K562 (cell line): ENCODE results near the gene OXLD1. TPM values are rescaled to one million over a fixed set of nuclear protein-coding genes. Genes with fewer than 3 reads are reported as not detected.

ENCODE experiments used
- ELF2 ChIP-seq: fragments of 250-450 bp; sonication (Bioruptor Pico); IDR thresholded peaks from 2 replicates; pipeline ENCODE4 v1.5.0; 2021; ENCODE audit warnings: mild to moderate bottlenecking
- ETS2 ChIP-seq: IDR thresholded peaks from 2 replicates; pipeline ENCODE4 v1.6.1; 2016; ENCODE audit warnings: borderline replicate concordance, missing genetic modification characterization, mild to moderate bottlenecking, moderate library complexity, missing compliant biosample characterization; ENCODE audit not compliant: poor library complexity, severe bottlenecking
- ETV6 ChIP-seq, 3 experiments: fragments of 150-350 bp in 1 of 3; sonication (generic) in 1 of 3; formaldehyde crosslinking in 1 of 3; IDR thresholded peaks; 2 replicates each; pipeline versions ENCODE4 v1.6.1 to v1.8.0; 2014 to 2022; ENCODE audit warnings: borderline replicate concordance in 2 of 3, low read depth in 2 of 3, antibody characterized with exemption in 1 of 3, low read length in 1 of 3, mild to moderate bottlenecking in 1 of 3, missing genetic modification reagents in 1 of 3
- NCOA2 ChIP-seq, 2 experiments: fragments of 450-650 bp; IDR thresholded peaks; 2 replicates each; pipeline ENCODE4 v1.6.1; 2018; ENCODE audit warnings: mild to moderate bottlenecking in 2 of 2, moderate library complexity in 1 of 2; ENCODE audit not compliant: partially characterized antibody in 2 of 2
- POLR2B ChIP-seq: fragments of 450-650 bp; IDR thresholded peaks from 2 replicates; pipeline ENCODE4 v1.6.1; 2018; ENCODE audit warnings: low read depth; ENCODE audit not compliant: partially characterized antibody
- TGIF2 ChIP-seq: sonication (generic); formaldehyde crosslinking; IDR thresholded peaks from 2 replicates; pipeline ENCODE4 v1.8.1; 2022; ENCODE audit warnings: mild to moderate bottlenecking, missing genetic modification reagents, moderate library complexity
- TRIM24 ChIP-seq, 2 experiments: fragments of 450-650 bp; IDR thresholded peaks; 2 replicates each; pipeline ENCODE4 v1.6.1; 2016
- U2AF1 ChIP-seq: fragments of 200-400 bp; formaldehyde crosslinking; optimal IDR thresholded peaks from 2 replicates; pipeline ENCODE3; 2017; ENCODE audit warnings: mild to moderate bottlenecking, low read depth, low read length, moderate library complexity
- WHSC1 ChIP-seq: IDR thresholded peaks from one replicate; pipeline ENCODE4 v1.6.1; 2012; ENCODE audit warnings: low read length, control low read depth, inconsistent platforms
- YY1 ChIP-seq, 3 experiments: IDR thresholded peaks; 2 replicates each; pipeline ENCODE4 v1.6.1; 2011; ENCODE audit warnings: low read length in 2 of 3, mild to moderate bottlenecking in 2 of 3, moderate library complexity in 2 of 3, borderline replicate concordance in 1 of 3, control low read depth in 1 of 3, low read depth in 1 of 3; ENCODE audit not compliant: insufficient read depth in 3 of 3, insufficient replicate concordance in 2 of 3, control insufficient read depth in 1 of 3, insufficient read length in 1 of 3; ENCODE audit errors: extremely low read depth in 1 of 3
- ZBTB12 ChIP-seq: fragments of 250-450 bp; sonication (Bioruptor Pico); IDR thresholded peaks from 2 replicates; pipeline ENCODE4 v1.4.0; 2020
- ZBTB8A ChIP-seq: fragments of 450-650 bp; IDR thresholded peaks from 2 replicates; pipeline ENCODE4 v1.6.1; 2018; ENCODE audit warnings: mild to moderate bottlenecking, moderate library complexity; ENCODE audit not compliant: partially characterized antibody
- ZNF282 ChIP-seq: sonication (generic); formaldehyde crosslinking; IDR thresholded peaks from 2 replicates; pipeline ENCODE4 v1.8.1; 2023; ENCODE audit warnings: missing genetic modification reagents
- polyA plus RNA-seq, 8 experiments: library from polyadenylated mRNA; depleted of rRNA in 4 of 8; stranded (reverse) in 5 of 8; unstranded in 3 of 8; fragments of >200 nt; fragmentation: Nextera tagmentation in 2 of 8; fragmentation: Illumina TruSeq in 1 of 8; extraction: Ambion mirVana in 2 of 8; extraction: Trizol in 1 of 8; gene quantifications; 2 replicates each; pipeline versions ENCODE4 v1.2.1 to v1.2.3, GENCODE V29; 2011 to 2014; ENCODE audit warnings: inconsistent platforms in 1 of 8, missing spikeins in 1 of 8
- total RNA-seq, 7 experiments: library from RNA; depleted of rRNA in 6 of 7; stranded (reverse); fragments of >200 nt in 6 of 7; fragmentation: Illumina TruSeq in 2 of 7; extraction: Trizol in 2 of 7; gene quantifications; 2 replicates each; pipeline versions ENCODE4 v1.2.1 to v1.2.3, GENCODE V29; 2011 to 2021; ENCODE audit warnings: low replicate concordance in 1 of 7
- TF ChIP-seq, protein P1 (sequence below): fragments of 250-450 bp; sonication (Bioruptor Pico); IDR thresholded peaks from 2 replicates; pipeline ENCODE4 v1.4.0; 2020; ENCODE audit warnings: borderline replicate concordance
- TF ChIP-seq, protein P2 (sequence below): sonication (generic); formaldehyde crosslinking; IDR thresholded peaks from 2 replicates; pipeline ENCODE4 v1.8.1; 2023; ENCODE audit warnings: mild to moderate bottlenecking, missing genetic modification reagents
- TF ChIP-seq, protein P3 (sequence below): fragments of 250-450 bp; sonication (Bioruptor Pico); IDR thresholded peaks from 2 replicates; pipeline ENCODE4 v1.9.0; 2021; ENCODE audit warnings: mild to moderate bottlenecking
- TF ChIP-seq, protein P4 (sequence below): sonication (generic); formaldehyde crosslinking; IDR thresholded peaks from 2 replicates; pipeline ENCODE4 v1.8.0; 2022; ENCODE audit warnings: mild to moderate bottlenecking, missing genetic modification reagents

The OXLD1 gene
- total and polyA plus RNA-seq, 9 of the 15 experiments (the other 6 are each of a cell fraction or from before 2014, with no cell fraction given), result 4.4 to 115 (median 29.3) TPM

DNA sequence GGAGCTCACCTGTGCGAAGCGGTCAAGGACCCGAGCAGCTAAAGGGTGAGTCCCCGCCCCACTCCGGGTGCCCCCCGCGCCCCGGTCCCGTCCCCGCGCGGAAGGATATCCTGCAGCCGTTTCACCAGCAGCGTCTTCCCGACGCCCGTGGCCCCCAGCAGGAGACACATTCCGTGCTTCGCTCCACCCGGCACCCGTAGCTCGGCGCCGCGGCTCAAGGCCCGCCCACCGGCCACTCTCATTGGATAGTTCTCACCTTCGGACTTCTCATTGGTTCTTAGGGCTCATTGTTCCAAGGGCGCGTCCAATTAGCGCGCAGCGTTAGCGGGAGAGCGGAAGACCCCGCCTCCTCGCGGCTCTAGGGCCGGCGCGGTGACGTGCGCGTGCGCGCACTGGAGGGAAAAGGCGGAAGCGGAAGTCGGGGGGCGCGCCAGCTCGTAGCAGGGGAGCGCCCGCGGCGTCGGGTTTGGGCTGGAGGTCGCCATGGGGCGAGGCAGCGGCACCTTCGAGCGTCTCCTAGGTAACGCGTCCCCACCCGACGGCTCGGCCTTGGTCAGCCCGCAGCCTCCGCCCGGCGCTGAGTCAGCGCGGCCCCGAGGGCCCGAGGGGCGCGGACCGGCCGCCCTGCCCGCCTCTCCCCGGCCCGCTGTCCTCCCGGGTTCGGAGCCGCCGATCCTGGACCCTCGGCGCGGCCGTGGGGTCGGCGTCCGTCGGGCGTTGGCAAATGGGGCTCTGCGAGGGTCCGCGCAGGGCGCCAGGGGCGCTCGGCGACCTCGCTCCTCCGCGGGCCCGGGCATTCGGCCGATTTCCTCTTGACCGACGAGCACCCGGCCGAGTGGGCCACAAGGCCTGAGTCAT is 17.4 kb upstream of the OXLD1 start, which contains the start of the genes ARL16 and HGS (continued):
- TF ChIP-seq ZBTB8A (no peak), POLR2B (peak; percentile 54), ZBTB12 (CRISPR knock-in tag) (no peak), NCOA2 (IDR thresholded peaks at IDR 0.05; ENCODE audit: partially characterized antibody in 2 of 2) (no peak), TGIF2 (no peak), ZNF282 (CRISPR knock-in tag) (no peak), TRIM24 (IDR thresholded peaks at IDR 0.05) (peak in 1 of 2 experiments; percentile 49; a peak in 1 of 4 replicates), ETV6 (IDR thresholded peaks at IDR 0.05; ENCODE audit: borderline replicate concordance in 1 of 2, low read depth in 2 of 2, low read length in 1 of 2) (no peak), ETV6 (CRISPR knock-in tag; IDR thresholded peaks at IDR 0.05; ENCODE audit: borderline replicate concordance) (no peak), ETS2 (no peak), WHSC1 (no peak), U2AF1 (peak; percentile 59), ELF2 (CRISPR knock-in tag) (peak; percentile 95), YY1 (IDR thresholded peaks at IDR 0.05; ENCODE audit: borderline replicate concordance in 1 of 3, control insufficient read depth in 1 of 3, extremely low read depth in 1 of 3, insufficient read depth in 3 of 3, insufficient read length in 1 of 3, insufficient replicate concordance in 2 of 3, low read depth in 1 of 3, low read length in 2 of 3) (no peak)
- TF ChIP-seq, protein P1, sequence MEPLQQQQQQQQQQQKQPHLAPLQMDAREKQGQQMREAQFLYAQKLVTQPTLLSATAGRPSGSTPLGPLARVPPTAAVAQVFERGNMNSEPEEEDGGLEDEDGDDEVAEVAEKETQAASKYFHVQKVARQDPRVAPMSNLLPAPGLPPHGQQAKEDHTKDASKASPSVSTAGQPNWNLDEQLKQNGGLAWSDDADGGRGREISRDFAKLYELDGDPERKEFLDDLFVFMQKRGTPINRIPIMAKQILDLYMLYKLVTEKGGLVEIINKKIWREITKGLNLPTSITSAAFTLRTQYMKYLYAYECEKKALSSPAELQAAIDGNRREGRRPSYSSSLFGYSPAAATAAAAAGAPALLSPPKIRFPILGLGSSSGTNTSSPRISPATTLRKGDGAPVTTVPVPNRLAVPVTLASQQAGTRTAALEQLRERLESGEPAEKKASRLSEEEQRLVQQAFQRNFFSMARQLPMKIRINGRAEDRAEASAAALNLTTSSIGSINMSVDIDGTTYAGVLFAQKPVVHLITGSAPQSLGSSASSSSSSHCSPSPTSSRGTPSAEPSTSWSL, result no peak
- TF ChIP-seq, protein P2, sequence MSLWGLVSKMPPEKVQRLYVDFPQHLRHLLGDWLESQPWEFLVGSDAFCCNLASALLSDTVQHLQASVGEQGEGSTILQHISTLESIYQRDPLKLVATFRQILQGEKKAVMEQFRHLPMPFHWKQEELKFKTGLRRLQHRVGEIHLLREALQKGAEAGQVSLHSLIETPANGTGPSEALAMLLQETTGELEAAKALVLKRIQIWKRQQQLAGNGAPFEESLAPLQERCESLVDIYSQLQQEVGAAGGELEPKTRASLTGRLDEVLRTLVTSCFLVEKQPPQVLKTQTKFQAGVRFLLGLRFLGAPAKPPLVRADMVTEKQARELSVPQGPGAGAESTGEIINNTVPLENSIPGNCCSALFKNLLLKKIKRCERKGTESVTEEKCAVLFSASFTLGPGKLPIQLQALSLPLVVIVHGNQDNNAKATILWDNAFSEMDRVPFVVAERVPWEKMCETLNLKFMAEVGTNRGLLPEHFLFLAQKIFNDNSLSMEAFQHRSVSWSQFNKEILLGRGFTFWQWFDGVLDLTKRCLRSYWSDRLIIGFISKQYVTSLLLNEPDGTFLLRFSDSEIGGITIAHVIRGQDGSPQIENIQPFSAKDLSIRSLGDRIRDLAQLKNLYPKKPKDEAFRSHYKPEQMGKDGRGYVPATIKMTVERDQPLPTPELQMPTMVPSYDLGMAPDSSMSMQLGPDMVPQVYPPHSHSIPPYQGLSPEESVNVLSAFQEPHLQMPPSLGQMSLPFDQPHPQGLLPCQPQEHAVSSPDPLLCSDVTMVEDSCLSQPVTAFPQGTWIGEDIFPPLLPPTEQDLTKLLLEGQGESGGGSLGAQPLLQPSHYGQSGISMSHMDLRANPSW, result no peak
- TF ChIP-seq, protein P3, sequence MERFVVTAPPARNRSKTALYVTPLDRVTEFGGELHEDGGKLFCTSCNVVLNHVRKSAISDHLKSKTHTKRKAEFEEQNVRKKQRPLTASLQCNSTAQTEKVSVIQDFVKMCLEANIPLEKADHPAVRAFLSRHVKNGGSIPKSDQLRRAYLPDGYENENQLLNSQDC (CRISPR knock-in tag), result no peak
- TF ChIP-seq, protein P4, sequence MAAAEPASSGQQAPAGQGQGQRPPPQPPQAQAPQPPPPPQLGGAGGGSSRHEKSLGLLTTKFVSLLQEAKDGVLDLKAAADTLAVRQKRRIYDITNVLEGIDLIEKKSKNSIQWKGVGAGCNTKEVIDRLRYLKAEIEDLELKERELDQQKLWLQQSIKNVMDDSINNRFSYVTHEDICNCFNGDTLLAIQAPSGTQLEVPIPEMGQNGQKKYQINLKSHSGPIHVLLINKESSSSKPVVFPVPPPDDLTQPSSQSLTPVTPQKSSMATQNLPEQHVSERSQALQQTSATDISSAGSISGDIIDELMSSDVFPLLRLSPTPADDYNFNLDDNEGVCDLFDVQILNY (CRISPR knock-in tag), result no peak
